ENCODE measurements around the gene RPL27.

DNA sequence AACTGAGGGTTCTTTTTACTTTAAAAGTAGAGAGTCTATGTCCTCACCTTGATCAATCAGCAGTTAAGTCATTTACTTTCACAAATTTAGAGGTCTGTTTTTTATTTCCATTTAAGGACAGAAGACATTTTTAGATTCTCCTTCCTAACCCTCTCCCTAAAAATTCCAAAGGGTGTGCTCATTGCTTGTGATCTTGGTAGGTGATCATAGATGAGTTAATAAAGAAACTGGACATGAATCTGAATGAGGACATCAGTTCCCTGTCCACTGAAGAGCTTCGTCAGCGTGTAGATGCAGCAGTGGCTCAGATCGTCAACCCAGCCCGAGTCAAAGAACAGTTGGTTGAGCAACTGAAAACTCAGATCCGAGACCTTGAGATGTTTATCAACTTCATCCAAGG is 9.1 kb upstream of the RPL27 start:
- TF ChIP-seq POLR2AphosphoS5 (IDR thresholded peaks at IDR 0.05) (no peak), POLR2A (IDR thresholded peaks at IDR 0.05) (no peak)
- TF ChIP-seq, protein P1, sequence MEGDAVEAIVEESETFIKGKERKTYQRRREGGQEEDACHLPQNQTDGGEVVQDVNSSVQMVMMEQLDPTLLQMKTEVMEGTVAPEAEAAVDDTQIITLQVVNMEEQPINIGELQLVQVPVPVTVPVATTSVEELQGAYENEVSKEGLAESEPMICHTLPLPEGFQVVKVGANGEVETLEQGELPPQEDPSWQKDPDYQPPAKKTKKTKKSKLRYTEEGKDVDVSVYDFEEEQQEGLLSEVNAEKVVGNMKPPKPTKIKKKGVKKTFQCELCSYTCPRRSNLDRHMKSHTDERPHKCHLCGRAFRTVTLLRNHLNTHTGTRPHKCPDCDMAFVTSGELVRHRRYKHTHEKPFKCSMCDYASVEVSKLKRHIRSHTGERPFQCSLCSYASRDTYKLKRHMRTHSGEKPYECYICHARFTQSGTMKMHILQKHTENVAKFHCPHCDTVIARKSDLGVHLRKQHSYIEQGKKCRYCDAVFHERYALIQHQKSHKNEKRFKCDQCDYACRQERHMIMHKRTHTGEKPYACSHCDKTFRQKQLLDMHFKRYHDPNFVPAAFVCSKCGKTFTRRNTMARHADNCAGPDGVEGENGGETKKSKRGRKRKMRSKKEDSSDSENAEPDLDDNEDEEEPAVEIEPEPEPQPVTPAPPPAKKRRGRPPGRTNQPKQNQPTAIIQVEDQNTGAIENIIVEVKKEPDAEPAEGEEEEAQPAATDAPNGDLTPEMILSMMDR (IDR thresholded peaks at IDR 0.05): no peak
